Natural killer cell (primary cell): ENCODE measurements around the gene AGRP. TPM values are rescaled to one million over a fixed set of nuclear protein-coding genes. Genes with fewer than 3 reads are reported as not detected.

Experiments
- ATAC-seq, 3 donors: fragments of 150-1000 bp in 2 of 3; fragments of 200-7000 bp in 1 of 3; cut with Tn5 transposase; 1 replicate in 1 of 3; 2 replicates in 2 of 3; pipeline ENCODE4 v1.10.0; 2021; ENCODE audit warnings: mild to moderate bottlenecking in 2 of 3, moderate library complexity in 2 of 3
- DNase-seq, 2 donors: peaks; one replicate each; pipeline versions ENCODE4 v3.0.0 to v3.0.0-alpha.2; 2013 to 2021; ENCODE audit warnings: mixed read lengths in 1 of 2
- H3K27ac ChIP-seq: one replicate; pipeline ENCODE4 v1.5.1; 2013; ENCODE audit warnings: mild to moderate bottlenecking, low read length
- H3K27me3 ChIP-seq: one replicate; pipeline ENCODE4 v1.6.1; 2013; ENCODE audit warnings: low read length; ENCODE audit not compliant: control insufficient read depth, insufficient read depth
- H3K36me3 ChIP-seq: one replicate; pipeline ENCODE4 v1.6.1; 2013; ENCODE audit warnings: low read length; ENCODE audit not compliant: control insufficient read depth, insufficient read depth
- H3K4me1 ChIP-seq: one replicate; pipeline ENCODE4 v1.6.1; 2013; ENCODE audit warnings: low read length; ENCODE audit not compliant: control insufficient read depth, insufficient read depth
- H3K4me3 ChIP-seq: one replicate; pipeline ENCODE4 v1.5.1; 2013; ENCODE audit warnings: low read length
- H3K9me3 ChIP-seq: one replicate; pipeline ENCODE4 v1.6.1; 2013; ENCODE audit warnings: low read length; ENCODE audit not compliant: control insufficient read depth, insufficient read depth
- H3K27ac Mint-ChIP-seq, 2 donors: one replicate each; pipeline ENCODE4 v1.8.0; 2022; ENCODE audit warnings: mild to moderate bottlenecking in 2 of 2, mixed read lengths in 2 of 2, moderate library complexity in 1 of 2
- H3K27me3 Mint-ChIP-seq, 2 donors: one replicate each; pipeline ENCODE4 v1.8.0; 2022; ENCODE audit warnings: low read depth in 2 of 2, mixed read lengths in 2 of 2
- H3K36me3 Mint-ChIP-seq: one replicate; pipeline ENCODE4 v1.8.0; 2022; ENCODE audit warnings: mixed read lengths
- H3K4me1 Mint-ChIP-seq, 2 donors: one replicate each; pipeline ENCODE4 v1.8.0; 2022; ENCODE audit warnings: mixed read lengths in 2 of 2
- H3K4me3 Mint-ChIP-seq: one replicate; pipeline ENCODE4 v1.8.0; 2022; ENCODE audit warnings: mild to moderate bottlenecking, moderate library complexity, mixed read lengths
- H3K9me3 Mint-ChIP-seq, 2 donors: one replicate each; pipeline ENCODE4 v1.8.0; 2022; ENCODE audit warnings: mixed read lengths in 2 of 2
- WGBS: methylation state at CpG from one replicate; pipeline ENCODE4 v1.1.7; 2013; ENCODE audit warnings: missing lambda C conversion rate; ENCODE audit not compliant: insufficient coverage; 5-methylcytosine and 5-hydroxymethylcytosine counted together
- intact Hi-C: fragments of 100-400 bp; cut with micrococcal nuclease; formaldehyde crosslinking; loops from one replicate; pipeline ENCODE4 v1.14.2; 2022
- total RNA-seq, 4 donors: library from RNA; stranded (reverse); fragments of 120-200 nt in 1 of 4; gene quantifications; one replicate each; pipeline versions ENCODE4 v1.2.3 to v1.2.4, GENCODE V29; 2013 to 2022
- TF ChIP-seq, protein P1 (sequence below): fragments of 200-600 bp; IDR thresholded peaks from one replicate; pipeline ENCODE4 v1.8.0; 2022; ENCODE audit warnings: antibody characterized with exemption

AGRP gene, protein sequence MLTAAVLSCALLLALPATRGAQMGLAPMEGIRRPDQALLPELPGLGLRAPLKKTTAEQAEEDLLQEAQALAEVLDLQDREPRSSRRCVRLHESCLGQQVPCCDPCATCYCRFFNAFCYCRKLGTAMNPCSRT
- total RNA-seq = under 1 TPM in 1 of 3 donors, not detected in 2; 0.50 TPM
- not detected for total RNA-seq (2013)

GRCh38 chr16:67483150-67483549, at the start of gene AGRP:
AGRP (minus strand) TSS chr16:67483547; CDS start chr16:67483398, 149 bp downstream.
- H3K4me1 Mint-ChIP-seq = peaks cover 25 to 44% of the 10 kb centered on the region in 2 donors
- TF ChIP-seq, protein P1, sequence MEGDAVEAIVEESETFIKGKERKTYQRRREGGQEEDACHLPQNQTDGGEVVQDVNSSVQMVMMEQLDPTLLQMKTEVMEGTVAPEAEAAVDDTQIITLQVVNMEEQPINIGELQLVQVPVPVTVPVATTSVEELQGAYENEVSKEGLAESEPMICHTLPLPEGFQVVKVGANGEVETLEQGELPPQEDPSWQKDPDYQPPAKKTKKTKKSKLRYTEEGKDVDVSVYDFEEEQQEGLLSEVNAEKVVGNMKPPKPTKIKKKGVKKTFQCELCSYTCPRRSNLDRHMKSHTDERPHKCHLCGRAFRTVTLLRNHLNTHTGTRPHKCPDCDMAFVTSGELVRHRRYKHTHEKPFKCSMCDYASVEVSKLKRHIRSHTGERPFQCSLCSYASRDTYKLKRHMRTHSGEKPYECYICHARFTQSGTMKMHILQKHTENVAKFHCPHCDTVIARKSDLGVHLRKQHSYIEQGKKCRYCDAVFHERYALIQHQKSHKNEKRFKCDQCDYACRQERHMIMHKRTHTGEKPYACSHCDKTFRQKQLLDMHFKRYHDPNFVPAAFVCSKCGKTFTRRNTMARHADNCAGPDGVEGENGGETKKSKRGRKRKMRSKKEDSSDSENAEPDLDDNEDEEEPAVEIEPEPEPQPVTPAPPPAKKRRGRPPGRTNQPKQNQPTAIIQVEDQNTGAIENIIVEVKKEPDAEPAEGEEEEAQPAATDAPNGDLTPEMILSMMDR = no peak
- Histone ChIP-seq H3K27me3 (no peaks in the 10 kb centered on the region), H3K4me1 (peaks cover 42% of the 10 kb centered on the region), H3K4me3 (peak within 1 kb of the TSS; percentile 87), H3K9me3 (no peaks in the 10 kb centered on the region), H3K36me3 (peaks cover 9% of the 10 kb centered on the region), H3K27ac (peak within 1 kb of the TSS; percentile 77)
- H3K36me3 Mint-ChIP-seq = no peaks in the 10 kb centered on the region
- DNase-seq = no peak
- peak within 1 kb of the TSS; percentile 100 for H3K27ac Mint-ChIP-seq
- intact Hi-C loops = loop anchor here (5.0 kb wide), 2 partner anchors 39 to 454 kb away; partner anchors contain the start of gene PSMB10
- H3K4me3 Mint-ChIP-seq = peak within 1 kb of the TSS; percentile 100
- WGBS = 98% methylated on average over 6 of the region's 6 CpGs
- H3K9me3 Mint-ChIP-seq = no peaks in the 10 kb centered on the region
- no peak for ATAC-seq
- H3K27me3 Mint-ChIP-seq = no peaks in the 10 kb centered on the region

GRCh38 chr16:67531247-67531646, 47.9 kb upstream of the AGRP start:
- Histone ChIP-seq H3K27ac (peak overlapping the region; percentile 84), H3K4me1 (peaks cover 41% of the 10 kb centered on the region), H3K4me3 (peak overlapping the region; percentile 50), H3K27me3 (no peaks in the 10 kb centered on the region), H3K36me3 (no peaks in the 10 kb centered on the region), H3K9me3 (no peaks in the 10 kb centered on the region)
- H3K4me3 Mint-ChIP-seq = peak overlapping the region; percentile 43
- H3K27me3 Mint-ChIP-seq = peaks cover 0 to 15% of the 10 kb centered on the region in 2 donors
- H3K4me1 Mint-ChIP-seq = peaks cover 29 to 46% of the 10 kb centered on the region in 2 donors
- intact Hi-C loops = no loop called here
- ATAC-seq (peak in 1 of 3 donors; percentile 37), DNase-seq (no peak)
- TF ChIP-seq, protein P1 = no peak
- no peaks in the 10 kb centered on the region for H3K36me3 Mint-ChIP-seq
- H3K27ac Mint-ChIP-seq = peak overlapping the region; percentile 71 to 92
- no peaks in the 10 kb centered on the region for H3K9me3 Mint-ChIP-seq
- WGBS = 35% methylated on average over 4 of the region's 4 CpGs

- no peaks in the 10 kb centered on the region for H3K36me3 ChIP-seq
- peak overlapping the region; percentile 84 for H3K27ac ChIP-seq
- peak overlapping the region; percentile 91 for H3K4me3 Mint-ChIP-seq
- peaks cover 0 to 15% of the 10 kb centered on the region in 2 donors for H3K27me3 Mint-ChIP-seq
- H3K27ac Mint-ChIP-seq = peak overlapping the region; percentile 71 to 92
- no peaks in the 10 kb centered on the region for H3K9me3 Mint-ChIP-seq
- TF ChIP-seq, protein P1 = no peak
- H3K4me3 ChIP-seq = peak overlapping the region; percentile 50
- intact Hi-C loops = no loop called here
- H3K9me3 ChIP-seq = no peaks in the 10 kb centered on the region
- peaks cover 23 to 37% of the 10 kb centered on the region in 2 donors for H3K4me1 Mint-ChIP-seq
- peaks cover 41% of the 10 kb centered on the region for H3K4me1 ChIP-seq
- peak; percentile 58 to 60 for DNase-seq
- H3K36me3 Mint-ChIP-seq = no peaks in the 10 kb centered on the region
- 9% methylated on average over 48 of the region's 48 CpGs for WGBS
- ATAC-seq = peak; percentile 73 to 77 (median 76)
- H3K27me3 ChIP-seq = no peaks in the 10 kb centered on the region
Observed at GRCh38 chr16:67530013-67530939, 46.9 kb upstream of the AGRP start.
